HG03045 (cell line): ENCODE results near the gene SOD3.

Source experiments
- ATAC-seq: cut with Tn5 transposase; IDR thresholded peaks from one replicate; pipeline ENCODE4 v1.9.1; 2021; ENCODE audit warnings: mild to moderate bottlenecking, moderate library complexity; ENCODE audit not compliant: unreplicated experiment

SOD3 gene

DNA sequence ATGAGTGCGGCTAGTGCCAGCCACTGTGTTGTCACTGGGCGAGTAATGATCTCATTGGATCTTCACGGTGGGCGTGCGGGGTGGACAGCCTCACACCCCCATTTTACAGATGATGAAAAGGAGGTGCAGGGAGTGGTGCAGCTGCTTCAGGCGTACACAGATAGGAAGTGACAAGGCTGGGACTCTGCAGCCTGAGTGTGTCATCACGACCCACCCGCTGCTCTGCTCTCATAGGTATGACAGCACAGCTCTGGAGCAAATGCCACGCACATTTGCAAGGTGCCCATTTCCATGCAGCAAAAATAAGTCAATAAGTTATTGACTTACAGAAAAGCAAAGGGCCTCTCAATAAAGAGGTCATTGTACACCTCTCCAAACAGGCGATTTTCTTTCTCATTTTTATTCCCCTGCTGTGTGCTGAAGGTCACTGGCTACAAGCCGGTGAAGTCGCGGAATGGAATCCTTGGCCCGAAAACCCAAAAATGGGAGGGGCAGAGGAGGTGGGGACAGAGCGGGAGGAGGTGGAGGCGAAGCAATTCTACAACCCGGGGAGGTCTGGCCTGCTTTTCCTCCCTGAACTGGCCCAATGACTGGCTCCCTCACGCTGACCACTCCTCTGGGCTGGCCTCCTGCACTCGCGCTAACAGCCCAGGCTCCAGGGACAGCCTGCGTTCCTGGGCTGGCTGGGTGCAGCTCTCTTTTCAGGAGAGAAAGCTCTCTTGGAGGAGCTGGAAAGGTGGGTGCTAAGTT, at the start of gene SOD3:
Gene SOD3, plus strand, starts transcription at position 658 of the 750 bp plus-strand sequence. CDS start 3,949 bp downstream, outside the sequence.
- ATAC-seq = no peak

DNA sequence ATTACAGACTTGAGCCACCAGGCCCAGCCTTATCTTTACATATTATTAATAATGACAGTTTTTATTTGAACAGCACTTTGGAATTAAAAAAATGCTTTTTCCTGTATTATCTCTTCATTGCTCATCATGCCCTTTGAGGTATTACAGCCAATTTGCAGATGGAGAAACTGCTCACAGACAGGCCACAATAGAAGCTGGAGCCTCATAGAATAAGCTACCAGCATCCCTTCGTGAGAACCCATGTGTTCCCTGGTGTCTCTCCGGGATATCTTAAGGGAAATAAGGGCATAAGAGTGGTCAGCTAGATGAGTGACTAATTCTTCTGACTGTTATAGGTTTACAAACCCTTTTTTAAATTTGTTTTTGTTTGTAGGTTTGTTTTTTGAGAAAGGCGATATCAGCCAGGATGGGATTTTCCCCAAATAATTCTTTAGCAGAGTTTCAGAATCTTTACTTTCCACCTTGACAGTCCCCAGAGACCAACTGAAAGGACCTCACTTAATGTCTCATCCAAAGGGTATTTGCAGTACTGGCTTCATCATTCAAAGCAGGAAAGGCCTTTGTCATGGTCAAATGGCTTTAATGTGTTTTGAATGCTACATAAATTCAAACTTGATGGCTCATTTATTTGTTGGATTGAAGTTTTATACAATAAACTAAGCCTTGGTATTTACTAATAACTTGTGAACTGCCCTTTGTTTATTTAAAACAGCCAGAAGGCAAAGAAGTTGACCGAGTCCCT, 48.0 kb upstream of the SOD3 start:
- no peak for ATAC-seq

DNA sequence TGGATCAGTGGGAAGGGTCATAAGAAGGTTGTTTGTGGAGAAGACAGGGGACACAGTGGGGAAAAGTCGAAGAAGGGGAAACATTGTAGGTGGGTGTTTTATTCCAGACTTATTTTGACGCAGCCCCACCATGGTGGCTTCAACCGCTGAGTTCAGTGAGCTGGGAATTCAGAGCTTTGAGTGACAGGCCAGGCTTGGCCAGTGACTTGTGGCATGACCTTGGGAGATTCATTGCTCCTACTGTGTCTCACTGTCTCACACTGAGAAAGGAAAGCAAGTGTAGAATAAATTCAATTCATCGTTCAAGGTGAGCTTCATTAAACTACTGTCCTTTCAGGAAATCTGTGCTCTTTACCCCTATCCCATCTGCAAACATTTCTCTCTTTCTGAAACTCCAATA, 47.4 kb upstream of the SOD3 start:
- ATAC-seq = no peak

DNA sequence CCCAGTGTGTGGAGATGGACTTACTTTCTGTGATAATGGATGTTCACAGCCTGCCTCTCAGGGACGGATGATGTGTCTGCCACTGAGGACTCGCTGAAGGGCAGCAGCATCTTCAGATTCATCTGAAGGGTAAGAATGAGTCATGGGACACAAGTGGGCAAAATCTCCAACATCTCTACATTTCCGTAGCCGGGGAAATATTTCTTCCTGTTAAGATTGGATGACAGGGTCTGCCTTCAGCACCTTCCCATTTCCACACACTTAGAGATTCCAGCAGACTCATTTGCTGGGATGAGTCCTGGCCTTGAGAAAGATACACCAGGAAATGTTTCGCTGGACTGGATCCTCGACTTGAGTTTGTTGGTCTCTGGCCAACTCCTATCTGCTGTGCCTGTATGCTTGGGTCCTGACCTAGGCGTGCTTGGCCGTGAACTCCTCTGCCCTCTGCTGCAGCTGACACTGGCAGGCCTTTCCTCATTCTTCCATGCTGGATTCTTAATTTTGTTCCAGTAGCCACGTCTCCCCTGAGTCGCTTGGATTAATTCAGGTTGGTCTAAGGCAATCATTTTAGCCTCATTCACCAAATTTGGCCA, 46.5 kb upstream of the SOD3 start:
- no peak for ATAC-seq

DNA sequence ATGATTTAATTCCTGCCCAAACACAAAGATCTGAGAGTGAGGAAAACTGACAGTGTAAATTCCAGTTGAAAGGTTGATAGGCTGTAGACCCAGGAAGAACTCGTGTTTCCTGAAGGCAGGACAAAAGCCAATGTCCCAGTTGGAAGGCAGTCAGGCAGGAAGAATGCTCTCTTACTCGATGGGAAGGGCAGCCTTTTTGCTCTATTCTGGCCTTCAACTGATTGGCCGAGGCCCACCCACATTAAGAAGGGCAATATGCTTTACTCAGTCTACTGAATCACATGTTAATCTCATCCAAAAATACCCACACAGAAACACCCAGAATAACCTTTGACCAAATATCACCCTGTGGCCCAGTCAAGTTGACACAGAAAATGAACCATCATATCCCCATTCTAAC, 45.3 kb upstream of the SOD3 start:
- no peak for ATAC-seq

DNA sequence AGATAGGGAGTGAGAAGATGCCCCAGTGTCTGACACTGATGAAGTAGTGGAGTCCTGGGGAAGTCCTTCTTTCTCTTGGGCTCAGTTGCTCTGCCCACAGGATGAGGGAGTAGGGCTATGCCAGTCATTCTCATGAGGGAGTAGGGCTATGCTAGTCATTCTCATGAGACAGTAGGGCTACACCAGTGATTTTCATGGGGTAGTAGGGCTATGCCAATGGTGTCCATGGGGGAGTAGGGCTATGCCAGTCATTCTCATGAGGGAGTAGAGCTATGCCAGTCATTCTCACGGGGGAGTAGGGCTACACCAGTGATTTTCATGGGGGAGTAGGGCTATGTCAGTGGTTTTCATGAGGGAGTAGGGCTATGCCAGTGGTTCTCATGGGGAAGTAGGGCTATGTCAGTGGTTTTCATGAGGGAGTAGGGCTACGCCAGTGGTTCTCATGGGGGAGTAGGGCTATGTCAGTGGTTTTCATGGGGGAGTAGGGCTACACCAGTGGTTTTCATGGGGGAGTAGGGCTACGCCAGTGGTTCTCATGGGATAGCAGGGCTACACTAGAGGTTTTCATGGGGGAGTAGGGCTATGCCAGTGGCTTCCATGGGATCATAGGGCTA, 43.3 kb upstream of the SOD3 start:
- no peak for ATAC-seq

DNA sequence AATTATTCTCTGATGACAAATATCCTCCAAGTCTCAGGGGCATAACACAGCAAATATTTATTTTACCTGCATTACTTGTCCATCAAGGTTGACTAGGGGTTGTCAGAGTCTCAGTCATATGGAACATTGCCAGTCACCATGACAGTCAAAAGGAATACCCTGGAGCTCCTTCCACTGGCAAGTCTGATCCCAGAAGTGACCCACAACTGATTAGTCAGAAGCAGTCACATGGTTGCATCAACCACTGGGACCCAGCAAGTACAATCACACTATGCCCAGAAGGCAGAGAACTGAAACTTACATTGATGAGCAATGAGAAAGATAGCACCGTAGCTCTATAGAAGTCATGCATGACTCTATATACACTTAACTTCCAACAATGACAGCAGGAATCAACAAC, 41.9 kb upstream of the SOD3 start:
- ATAC-seq = no peak

DNA sequence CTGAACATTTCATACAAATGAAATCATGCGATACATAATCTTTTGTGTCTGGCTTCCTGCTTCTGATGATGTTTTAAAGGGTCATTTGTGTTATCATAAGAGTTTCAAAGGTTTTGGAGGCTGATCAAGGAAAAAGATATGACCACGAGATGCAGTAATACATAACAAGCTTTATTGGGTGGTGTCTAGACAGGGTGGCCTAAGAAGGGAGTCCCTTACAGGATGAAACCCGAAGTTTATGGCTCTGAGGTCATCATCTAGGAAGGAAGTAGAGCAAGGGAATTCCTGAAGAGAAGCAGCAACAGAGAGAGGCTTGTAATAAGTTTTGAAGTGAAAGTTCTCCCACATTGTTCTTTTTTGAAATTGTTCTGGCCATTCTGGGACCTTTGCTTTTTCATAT, 40.8 kb upstream of the SOD3 start:
- no peak for ATAC-seq

DNA sequence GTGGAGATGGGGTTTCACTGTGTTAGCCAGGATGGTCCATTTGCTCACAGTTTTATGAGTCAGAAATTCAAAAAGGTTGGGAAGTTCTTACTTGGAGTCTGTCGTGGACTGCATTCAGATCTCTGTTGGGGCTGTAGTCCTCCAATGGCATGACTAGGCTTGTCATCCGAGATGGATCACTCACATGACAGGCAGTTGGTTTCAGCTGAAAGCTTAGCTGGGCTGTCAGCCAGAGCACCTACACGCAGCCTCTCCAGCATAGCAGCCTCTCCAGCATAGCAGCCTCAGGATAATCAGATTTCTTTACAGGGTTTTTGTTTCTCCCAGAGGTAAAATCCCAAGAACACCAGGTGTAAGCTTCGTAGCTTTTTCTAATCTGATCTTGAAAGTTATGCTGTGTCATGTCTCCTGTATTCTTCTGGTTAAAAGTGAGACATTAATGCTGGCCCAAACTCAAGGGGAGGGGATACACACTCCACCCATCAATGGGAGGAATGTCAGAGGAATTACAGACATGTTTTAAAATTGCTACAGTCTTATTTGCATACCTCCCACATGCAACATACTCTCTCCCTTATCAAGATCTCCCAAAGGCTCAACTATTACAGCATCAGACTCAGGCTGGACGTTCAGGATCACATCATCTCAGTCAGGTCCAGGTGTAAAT, 31.6 kb upstream of the SOD3 start:
- no peak for ATAC-seq

GRCh38 chr4:24764345-24764744, 31.0 kb upstream of the SOD3 start:
- no peak for ATAC-seq

- ATAC-seq = no peak
Observed at GRCh38 chr4:24765376-24765988, 29.9 kb upstream of the SOD3 start.

DNA sequence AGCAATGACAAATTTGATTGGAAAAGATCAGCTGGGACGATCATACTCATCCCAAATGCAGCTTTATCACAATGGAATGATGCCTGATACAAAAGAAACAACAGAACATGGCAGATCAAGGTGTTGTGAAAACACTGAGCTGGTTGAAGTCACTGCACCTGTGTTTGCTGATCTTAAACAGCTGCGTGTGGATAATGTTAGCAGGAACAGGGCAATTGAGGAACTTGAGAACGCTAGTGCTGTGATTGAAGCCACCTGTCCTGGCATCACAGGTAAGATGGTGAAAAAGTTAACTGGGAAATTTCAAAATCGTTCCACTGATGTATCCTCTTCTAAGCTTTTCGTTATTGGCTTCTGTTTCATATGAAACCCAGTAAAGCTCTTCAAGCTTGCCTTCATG, 27.4 kb upstream of the SOD3 start:
- ATAC-seq = no peak

- ATAC-seq = peak; percentile 62
Observed at GRCh38 chr4:24768604-24769003, 26.8 kb upstream of the SOD3 start.

DNA sequence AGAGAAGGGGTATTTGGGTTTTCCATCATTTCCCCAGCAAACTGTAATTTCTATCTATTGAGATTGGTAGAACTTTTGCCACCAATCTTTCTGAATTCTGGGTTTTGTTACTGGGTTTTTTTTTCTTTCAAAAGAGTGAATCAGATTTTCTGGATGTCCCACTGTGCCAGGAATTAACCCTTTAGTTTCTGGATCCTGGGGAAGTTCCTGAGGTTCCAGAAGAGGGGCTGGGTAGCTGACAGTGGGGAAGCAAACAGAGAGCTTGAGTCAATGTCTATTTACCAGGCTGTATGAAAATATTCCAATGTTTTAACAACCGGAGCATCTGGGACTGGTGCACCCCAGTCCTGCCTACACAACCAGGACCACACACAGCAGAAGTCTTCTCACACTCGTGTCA, 25.8 kb upstream of the SOD3 start:
- ATAC-seq = no peak

DNA sequence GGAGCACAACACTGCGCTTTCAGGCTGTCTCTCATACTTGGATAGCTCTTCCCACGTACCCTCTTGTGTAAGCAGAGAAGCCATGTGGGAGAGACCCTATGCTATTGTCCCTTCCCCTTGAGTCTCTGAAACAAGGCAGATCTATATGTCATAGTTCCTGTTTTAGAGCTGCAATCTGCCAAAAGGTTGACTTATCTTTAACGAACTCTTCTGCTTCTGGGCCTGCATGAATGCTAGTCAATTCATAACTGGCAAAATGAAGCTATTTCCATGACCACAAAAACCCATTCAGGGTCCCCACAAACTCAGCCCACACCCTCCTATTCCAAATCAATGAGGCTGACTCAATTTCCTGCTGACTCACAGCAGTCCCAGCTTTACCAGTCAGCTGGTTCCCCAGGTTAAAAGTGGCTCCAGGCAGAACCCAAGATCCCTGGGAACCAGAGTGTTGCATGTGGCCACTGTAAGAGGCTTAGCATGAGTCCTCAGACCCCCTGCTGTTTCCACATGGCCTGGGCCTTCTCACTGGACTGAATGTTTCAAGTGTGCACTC, 25.3 kb upstream of the SOD3 start:
- peak; percentile 70 for ATAC-seq

DNA sequence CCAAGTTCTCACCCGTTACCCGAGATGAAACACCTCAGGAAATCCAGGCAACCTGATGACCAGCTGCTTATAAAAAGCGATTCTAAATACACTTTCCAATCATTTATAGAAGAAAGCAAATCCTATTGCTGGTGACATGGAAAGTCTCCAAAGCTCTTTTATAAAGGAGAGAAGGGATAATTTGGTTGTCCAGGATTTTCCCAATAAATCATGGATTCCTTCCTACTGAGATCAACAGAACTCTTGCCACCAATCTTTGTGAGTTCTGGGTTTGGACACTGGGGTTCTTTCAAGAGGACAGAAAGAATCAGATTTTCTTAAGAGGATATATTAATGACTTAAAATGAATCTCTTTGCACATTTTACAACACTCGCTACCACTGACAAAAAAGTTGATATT, 24.7 kb upstream of the SOD3 start:
- ATAC-seq = no peak

DNA sequence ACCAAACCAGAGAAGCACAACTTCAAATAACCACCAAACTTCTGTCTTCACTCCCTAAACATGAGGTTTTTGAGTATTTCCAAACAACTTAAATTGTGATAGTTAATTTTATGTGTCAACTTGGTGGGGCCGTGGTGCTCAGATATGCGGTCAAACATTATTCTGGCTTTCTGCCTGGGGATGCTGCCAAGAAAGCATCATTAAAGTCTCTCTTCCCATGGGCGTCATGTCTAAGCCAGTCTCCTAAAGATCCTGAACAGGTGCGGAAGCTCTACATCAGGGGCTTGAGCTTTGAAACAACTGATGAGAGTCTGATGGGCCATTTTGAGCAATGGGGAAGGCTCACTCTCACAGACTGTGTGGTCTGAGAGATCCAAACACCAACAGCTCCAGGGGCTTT, 24.1 kb upstream of the SOD3 start:
- ATAC-seq = no peak

DNA sequence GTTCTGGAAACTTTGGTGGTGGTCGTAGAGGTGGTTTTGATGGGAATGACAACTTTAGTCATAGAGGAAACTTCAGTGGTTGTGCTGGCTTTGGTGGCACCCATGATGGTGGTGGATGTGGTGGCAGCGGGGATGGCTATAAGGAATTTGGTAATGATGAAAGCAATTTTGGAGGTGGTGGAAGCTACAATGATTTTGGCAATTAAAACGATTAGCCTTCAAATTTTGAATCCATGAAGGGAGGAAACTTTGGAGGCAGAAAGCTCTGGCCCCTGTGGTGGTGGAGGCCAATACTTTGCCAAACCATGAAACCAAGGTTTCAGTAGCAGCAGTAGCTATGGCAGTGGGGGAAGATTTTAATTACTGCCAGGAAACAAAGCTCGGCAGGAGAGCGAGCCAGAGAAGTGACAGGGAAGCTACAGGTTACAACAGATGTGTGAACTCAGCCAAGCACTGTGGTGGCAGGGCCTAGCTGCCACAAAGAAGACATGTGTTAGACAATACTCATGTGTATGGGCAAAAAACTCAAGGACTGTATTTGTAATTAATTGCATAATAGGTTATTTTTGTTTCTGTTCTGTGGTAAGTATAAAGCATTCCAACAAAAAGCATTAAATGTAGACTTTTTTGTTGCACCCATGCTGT, 23.2 kb upstream of the SOD3 start:
- ATAC-seq = no peak

- ATAC-seq = no peak
Observed at GRCh38 chr4:24772952-24773351, 22.4 kb upstream of the SOD3 start.

GRCh38 chr4:24774452-24774851, 20.9 kb upstream of the SOD3 start:
- no peak for ATAC-seq
